GM23338 (cell line): ENCODE results near the gene TTLL5. TPM values are rescaled to one million over a fixed set of nuclear protein-coding genes. Genes with fewer than 3 reads are reported as not detected.

ENCODE experiments used
- ATAC-seq: fragments of 200-7000 bp; cut with Tn5 transposase; 3 replicates; pipeline ENCODE4 v1.9.1; 2020
- DNase-seq: peaks from one replicate; pipeline ENCODE4 v3.0.0-alpha.2; 2015; ENCODE audit warnings: low spot score
- H2AFZ ChIP-seq: fragments of 200-600 bp; sonication (generic); 2 replicates; pipeline ENCODE4 v1.8.0; 2016; ENCODE audit warnings: antibody characterized with exemption, mild to moderate bottlenecking, moderate library complexity
- H3F3A ChIP-seq: fragments of 200-600 bp; sonication (generic); replicated peaks from 2 replicates; pipeline ENCODE4 v1.8.0; 2017; ENCODE audit warnings: antibody characterized with exemption, mixed run types, low read depth
- H3K27ac ChIP-seq: fragments of 200-600 bp; sonication (generic); 2 replicates; pipeline ENCODE4 v1.6.1; 2016; ENCODE audit warnings: low read depth
- H3K27me3 ChIP-seq: fragments of 200-600 bp; sonication (generic); 2 replicates; pipeline ENCODE4 v1.8.0; 2016; ENCODE audit warnings: mild to moderate bottlenecking, mixed run types, moderate library complexity; ENCODE audit not compliant: insufficient read depth
- H3K36me3 ChIP-seq: fragments of 200-600 bp; sonication (generic); 2 replicates; pipeline ENCODE4 v1.8.0; 2016; ENCODE audit warnings: mild to moderate bottlenecking; ENCODE audit not compliant: insufficient read depth
- H3K4me1 ChIP-seq: fragments of 200-600 bp; sonication (generic); 2 replicates; pipeline ENCODE4 v1.8.0; 2016; ENCODE audit warnings: mild to moderate bottlenecking, moderate library complexity; ENCODE audit not compliant: insufficient read depth
- H3K4me2 ChIP-seq: fragments of 200-600 bp; sonication (generic); 2 replicates; pipeline ENCODE4 v1.7.1; 2017; ENCODE audit warnings: mixed run types
- H3K4me3 ChIP-seq: fragments of 200-600 bp; sonication (generic); 2 replicates; pipeline ENCODE4 v1.6.1; 2016; ENCODE audit warnings: mixed run types
- H3K79me2 ChIP-seq: fragments of 200-600 bp; sonication (generic); replicated peaks from 2 replicates; pipeline ENCODE4 v1.8.0; 2017; ENCODE audit warnings: mild to moderate bottlenecking; ENCODE audit not compliant: insufficient read depth
- H3K9me2 ChIP-seq: fragments of 200-600 bp; sonication (generic); 2 replicates; pipeline ENCODE4 v1.8.0; 2017; ENCODE audit not compliant: insufficient read depth
- H4K20me1 ChIP-seq: fragments of 200-600 bp; sonication (generic); replicated peaks from 2 replicates; pipeline ENCODE4 v1.8.0; 2017; ENCODE audit warnings: mild to moderate bottlenecking; ENCODE audit not compliant: insufficient read depth
- H3K27ac Mint-ChIP-seq: 2 replicates; pipeline ENCODE4 v1.8.0; 2020; ENCODE audit warnings: inconsistent platforms, mild to moderate bottlenecking, moderate library complexity, mixed read lengths
- H3K27me3 Mint-ChIP-seq: 3 replicates; pipeline ENCODE4 v1.8.0; 2022; ENCODE audit warnings: low read depth, mild to moderate bottlenecking, moderate library complexity, mixed read lengths, inconsistent platforms; ENCODE audit not compliant: insufficient read depth, poor library complexity
- H3K36me3 Mint-ChIP-seq: 3 replicates; pipeline ENCODE4 v1.8.0; 2021; ENCODE audit warnings: low read depth, mild to moderate bottlenecking, inconsistent platforms, moderate library complexity, mixed read lengths
- H3K4me1 Mint-ChIP-seq: 3 replicates; pipeline ENCODE4 v1.8.0; 2020; ENCODE audit warnings: mild to moderate bottlenecking, inconsistent platforms, mixed read lengths
- H3K4me3 Mint-ChIP-seq: 3 replicates; pipeline ENCODE4 v1.8.0; 2021; ENCODE audit warnings: moderate library complexity, mild to moderate bottlenecking, inconsistent platforms, mixed read lengths
- H3K9me3 Mint-ChIP-seq: 3 replicates; pipeline ENCODE4 v1.8.0; 2020; ENCODE audit warnings: moderate library complexity, mild to moderate bottlenecking, inconsistent platforms, mixed read lengths
- CREB1 ChIP-seq: fragments of 250-450 bp; sonication (Bioruptor Pico); IDR thresholded peaks from 2 replicates; pipeline ENCODE4 v1.5.0; 2020; ENCODE audit warnings: low read depth, mild to moderate bottlenecking, moderate library complexity
- CTCF ChIP-seq, 2 experiments: fragments of 200-600 bp in 1 of 2; sonication (generic) in 1 of 2; conservative IDR thresholded peaks; 2 replicates each; pipeline versions ENCODE4 v1.5.1 to v1.6.1; 2016 to 2017; ENCODE audit warnings: antibody characterized with exemption in 2 of 2, low read depth in 2 of 2, mild to moderate bottlenecking in 2 of 2, moderate library complexity in 1 of 2
- ETS1 ChIP-seq: IDR thresholded peaks from 2 replicates; pipeline ENCODE4 v1.6.1; 2016; ENCODE audit warnings: antibody characterized with exemption
- EZH2 ChIP-seq: fragments of 200-600 bp; sonication (generic); IDR thresholded peaks from one replicate; pipeline ENCODE4 v1.8.0; 2017; ENCODE audit warnings: antibody characterized with exemption, mild to moderate bottlenecking, low read depth; ENCODE audit not compliant: unreplicated experiment
- EZH2phosphoT487 ChIP-seq: fragments of 200-600 bp; sonication (generic); IDR thresholded peaks from one replicate; pipeline ENCODE4 v1.8.1; 2018; ENCODE audit warnings: antibody characterized with exemption; ENCODE audit not compliant: unreplicated experiment
- JUNB ChIP-seq: IDR thresholded peaks from one replicate; pipeline ENCODE4 v1.6.1; 2016; ENCODE audit warnings: antibody characterized with exemption; ENCODE audit not compliant: unreplicated experiment
- NANOG ChIP-seq: IDR thresholded peaks from 2 replicates; pipeline ENCODE4 v1.6.1; 2016; ENCODE audit warnings: antibody characterized with exemption, borderline replicate concordance
- STAT1 ChIP-seq: IDR thresholded peaks from one replicate; pipeline ENCODE4 v1.6.1; 2016; ENCODE audit warnings: antibody characterized with exemption; ENCODE audit not compliant: unreplicated experiment
- ZNF114 ChIP-seq: fragments of 250-450 bp; sonication (Bioruptor Pico); IDR thresholded peaks from 2 replicates; pipeline ENCODE4 v1.5.0; 2020; ENCODE audit warnings: mild to moderate bottlenecking, moderate library complexity
- ZNF462 ChIP-seq: fragments of 250-450 bp; sonication (Bioruptor Pico); IDR thresholded peaks from 2 replicates; pipeline ENCODE4 v1.5.0; 2020; ENCODE audit warnings: mild to moderate bottlenecking, moderate library complexity
- polyA plus RNA-seq: library from polyadenylated mRNA; unstranded; fragments of >200 nt; fragmentation: Nextera tagmentation; extraction: Ambion mirVana; gene quantifications from 2 replicates; pipeline ENCODE4 v1.2.1, GENCODE V29; 2016
- total RNA-seq: library from RNA; depleted of rRNA; stranded (reverse); fragments of >200 nt; shearing (Covaris generic); gene quantifications from 2 replicates; pipeline ENCODE4 v1.2.3, GENCODE V29; 2014

The TTLL5 gene
- total and polyA plus RNA-seq, 2 experiments from 2014 or later = 33.5 to 35.4 TPM

GRCh38 chr14:75864352-75864751, 203.3 kb downstream of the TTLL5 start (continued):
- no peak for TF ChIP-seq ZNF462 (CRISPR knock-in tag)
- no peak for TF ChIP-seq JUNB
- TF ChIP-seq CREB1 (CRISPR knock-in tag) = no peak
- TF ChIP-seq CTCF (conservative IDR thresholded peaks at IDR 0.05; ENCODE audit: low read depth in 2 of 2) = no peak
- TF ChIP-seq STAT1 = no peak

GRCh38 chr14:75865531-75865930, 204.5 kb downstream of the TTLL5 start:
- no peak overlapping the region for H3K4me3 Mint-ChIP-seq
- no peaks in the 10 kb centered on the region for H3K9me3 Mint-ChIP-seq
- Histone ChIP-seq H3K36me3 (no peaks in the 10 kb centered on the region), H3K4me1 (peaks cover 24% of the 10 kb centered on the region), H3K4me3 (no peak overlapping the region), H3K27me3 (peaks cover 37% of the 10 kb centered on the region), H3K9me2 (no peaks in the 10 kb centered on the region), H4K20me1 (peaks cover 20% of the 10 kb centered on the region), H3K79me2 (no peaks in the 10 kb centered on the region), H3K27ac (no peak overlapping the region), H3K4me2 (no peak overlapping the region), H3F3A (no peaks in the 10 kb centered on the region), H2AFZ (no peak overlapping the region)
- peaks cover 7% of the 10 kb centered on the region; the same call in 2 of the 3 replicates for H3K36me3 Mint-ChIP-seq
- peaks cover 30% of the 10 kb centered on the region for H3K4me1 Mint-ChIP-seq
- no peak overlapping the region for H3K27ac Mint-ChIP-seq
- no peak for ATAC-seq
- DNase-seq = no peak
- H3K27me3 Mint-ChIP-seq = peaks cover 26% of the 10 kb centered on the region
- no peak for TF ChIP-seq EZH2
- TF ChIP-seq JUNB = no peak
- TF ChIP-seq ZNF114 (CRISPR knock-in tag) = no peak
- no peak for TF ChIP-seq NANOG
- no peak for TF ChIP-seq STAT1
- TF ChIP-seq ETS1 = no peak
- no peak for TF ChIP-seq EZH2phosphoT487
- no peak for TF ChIP-seq CREB1 (CRISPR knock-in tag)
